H1 (cell line): ENCODE data around the gene BAIAP2. TPM values are rescaled to one million over a fixed set of nuclear protein-coding genes. Genes with fewer than 3 reads are reported as not detected.

Source experiments
- CEBPB ChIP-seq: IDR thresholded peaks from 2 replicates; pipeline ENCODE4 v1.6.1; 2012; ENCODE audit warnings: low read depth, low read length
- CHD1 ChIP-seq: IDR thresholded peaks from 2 replicates; pipeline ENCODE4 v1.6.1; 2012; ENCODE audit warnings: low read depth, low read length, improper control_type of control experiment
- EZH2 ChIP-seq: fragments of 200-600 bp; sonication (generic); IDR thresholded peaks from 2 replicates; pipeline ENCODE4 v1.7.1; 2012; ENCODE audit warnings: low read depth, mild to moderate bottlenecking, moderate library complexity, low read length, inconsistent platforms; ENCODE audit not compliant: severe bottlenecking
- FOSL1 ChIP-seq: IDR thresholded peaks from 2 replicates; pipeline ENCODE4 v1.6.1; 2011; ENCODE audit warnings: mild to moderate bottlenecking, low read depth, low read length, moderate library complexity; ENCODE audit not compliant: insufficient read depth
- RAD21 ChIP-seq, 2 experiments: IDR thresholded peaks in 1 of 2; conservative IDR thresholded peaks in 1 of 2; 2 replicates each; pipeline ENCODE4 v1.6.1; 2011; ENCODE audit warnings: low read depth in 2 of 2, low read length in 2 of 2, improper control_type of control experiment in 1 of 2, inconsistent platforms in 1 of 2, mild to moderate bottlenecking in 1 of 2, moderate library complexity in 1 of 2
- RXRA ChIP-seq: IDR thresholded peaks from 2 replicates; pipeline ENCODE4 v1.6.1; 2011; ENCODE audit warnings: low read depth, mild to moderate bottlenecking, low read length, moderate library complexity; ENCODE audit not compliant: insufficient read depth
- SIN3A ChIP-seq, 2 experiments: IDR thresholded peaks in 1 of 2; conservative IDR thresholded peaks in 1 of 2; 2 replicates each; pipeline ENCODE4 v1.6.1; 2011 to 2012; ENCODE audit warnings: low read length in 2 of 2, improper control_type of control experiment in 1 of 2, low read depth in 1 of 2, mild to moderate bottlenecking in 1 of 2
- SP4 ChIP-seq: IDR thresholded peaks from 2 replicates; pipeline ENCODE4 v1.6.1; 2012; ENCODE audit warnings: low read length, inconsistent platforms
- TEAD4 ChIP-seq: IDR thresholded peaks from 2 replicates; pipeline ENCODE4 v1.6.1; 2012; ENCODE audit warnings: low read depth, low read length, inconsistent platforms, mixed read lengths
- polyA plus RNA-seq, 7 experiments: library from polyadenylated mRNA; depleted of rRNA in 3 of 7; stranded (reverse) in 5 of 7; unstranded in 2 of 7; fragments of >200 nt in 5 of 7; fragments of 200-250 nt in 2 of 7; gene quantifications; 1 replicate in 5 of 7; 2 replicates in 1 of 7; 4 replicates in 1 of 7; pipeline versions ENCODE4 v1.2.1 to v1.2.3, GENCODE V29; 2011 to 2013; ENCODE audit warnings: missing spikeins in 2 of 7, mixed read lengths in 2 of 7
- total RNA-seq: library from RNA; stranded (reverse); fragmentation: NEBNext Ultra II Directional; extraction: Animal tissue kit (Norgen Biotek cat#: 25700); gene quantifications from 2 replicates; pipeline ENCODE4 v1.2.1, GENCODE V29; 2021

The BAIAP2 gene
- total and polyA plus RNA-seq, 2 of the 8 experiments (the other 6 are each of a cell fraction or from before 2014, with no cell fraction given): 10.0 to 22.8 TPM

DNA sequence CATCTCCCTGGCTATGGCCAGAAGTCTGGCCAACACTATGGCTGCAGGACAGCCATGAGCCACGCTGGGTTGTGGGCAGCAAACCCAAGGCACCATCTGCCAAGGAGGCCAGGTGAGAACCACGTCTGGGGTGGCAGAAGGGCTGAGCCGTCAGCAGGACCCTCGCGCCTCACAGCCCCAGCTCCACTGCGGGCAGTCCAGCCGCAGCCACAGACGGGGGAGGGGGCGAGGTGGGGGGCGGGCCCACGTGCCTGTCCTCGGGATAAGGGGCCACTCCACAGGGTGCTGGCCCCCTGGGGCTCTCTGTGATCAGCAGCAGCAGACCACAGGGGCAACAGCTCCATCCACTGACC, 6.5 kb upstream of the BAIAP2 start (continued):
- TF ChIP-seq RAD21 (IDR thresholded peaks at IDR 0.05 in 1 of 2, conservative IDR thresholded peaks at IDR 0.05 in 1 of 2; ENCODE audit: low read depth in 2 of 2, low read length in 2 of 2): no peak
- TF ChIP-seq SP4: no peak
- no peak for TF ChIP-seq TEAD4
- no peak for TF ChIP-seq EZH2
- TF ChIP-seq CEBPB: no peak
- TF ChIP-seq RXRA: no peak
- no peak for TF ChIP-seq SIN3A (conservative IDR thresholded peaks at IDR 0.05 in 1 of 2, IDR thresholded peaks at IDR 0.05 in 1 of 2; ENCODE audit: low read depth in 1 of 2, low read length in 2 of 2)
- no peak for TF ChIP-seq FOSL1
- no peak for TF ChIP-seq CHD1
